ENCODE results near the gene PPP1R10.

Gene PPP1R10

DNA sequence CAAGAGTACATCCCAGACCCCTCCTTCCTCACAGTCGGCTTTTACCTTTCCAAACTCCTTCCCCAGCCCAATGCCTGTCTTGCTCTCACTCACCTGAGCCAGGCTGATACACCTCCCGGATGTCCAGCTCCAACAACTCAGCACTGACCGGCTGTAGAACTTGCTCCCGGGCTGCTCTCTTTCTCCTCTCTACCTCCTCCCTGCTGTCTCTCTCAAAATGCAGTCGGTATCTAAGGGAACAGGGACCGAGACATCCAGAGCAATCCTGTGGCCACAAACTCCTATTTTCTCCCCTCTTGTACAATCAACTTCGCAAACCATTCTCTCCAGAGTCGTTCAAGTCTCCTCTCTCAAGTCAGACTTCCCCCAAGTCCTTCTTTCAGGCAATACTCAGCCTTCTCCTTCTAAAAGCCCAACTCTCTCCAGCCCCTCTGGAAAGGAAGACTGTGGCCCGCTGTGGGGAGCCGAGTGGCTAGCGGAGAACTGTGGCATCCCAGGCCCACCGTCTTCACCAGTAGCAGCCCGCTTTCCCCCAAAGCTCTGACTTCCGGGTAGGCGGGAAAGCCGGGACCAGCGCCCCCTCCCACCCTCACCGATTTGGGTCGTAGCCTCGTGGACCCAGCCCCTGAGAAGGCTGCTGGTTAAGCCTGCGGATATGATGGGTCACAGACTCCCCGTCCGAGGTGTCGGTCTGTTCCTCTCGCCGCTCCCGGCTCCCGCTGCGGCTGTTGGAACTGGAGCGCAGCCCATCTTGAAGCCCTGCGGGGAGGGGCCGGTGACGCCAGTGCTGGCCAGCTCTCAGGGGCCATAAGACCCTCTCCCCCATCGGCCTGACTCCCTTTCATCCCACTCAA, 61.9 kb downstream of the PPP1R10 start:
- no peaks in the 10 kb centered on the region for H3K9me3 ChIP-seq (ENCODE audit: insufficient read depth, low read length)
- peaks cover 29% of the 10 kb centered on the region for H3K79me2 ChIP-seq (ENCODE audit: low read length)
- H3K27me3 ChIP-seq (ENCODE audit: low read depth, low read length): no peaks in the 10 kb centered on the region
- H3K4me1 ChIP-seq (ENCODE audit: low read length): peaks cover 8% of the 10 kb centered on the region
- peak overlapping the region; percentile 99 for H3K9ac ChIP-seq (ENCODE audit: low read length)
- peaks cover 12% of the 10 kb centered on the region for H3K36me3 ChIP-seq (replicated peaks; ENCODE audit: low read depth, low read length)
- H2AFZ ChIP-seq (ENCODE audit: low read depth, low read length): peak overlapping the region; percentile 75
- H3K4me2 ChIP-seq (ENCODE audit: low read length): peak overlapping the region; percentile 87
- H3K27ac ChIP-seq (ENCODE audit: low read length): peak overlapping the region; percentile 92
- peaks cover 4% of the 10 kb centered on the region for H4K20me1 ChIP-seq (ENCODE audit: insufficient read depth, low read length)
- TF ChIP-seq, protein P1, sequence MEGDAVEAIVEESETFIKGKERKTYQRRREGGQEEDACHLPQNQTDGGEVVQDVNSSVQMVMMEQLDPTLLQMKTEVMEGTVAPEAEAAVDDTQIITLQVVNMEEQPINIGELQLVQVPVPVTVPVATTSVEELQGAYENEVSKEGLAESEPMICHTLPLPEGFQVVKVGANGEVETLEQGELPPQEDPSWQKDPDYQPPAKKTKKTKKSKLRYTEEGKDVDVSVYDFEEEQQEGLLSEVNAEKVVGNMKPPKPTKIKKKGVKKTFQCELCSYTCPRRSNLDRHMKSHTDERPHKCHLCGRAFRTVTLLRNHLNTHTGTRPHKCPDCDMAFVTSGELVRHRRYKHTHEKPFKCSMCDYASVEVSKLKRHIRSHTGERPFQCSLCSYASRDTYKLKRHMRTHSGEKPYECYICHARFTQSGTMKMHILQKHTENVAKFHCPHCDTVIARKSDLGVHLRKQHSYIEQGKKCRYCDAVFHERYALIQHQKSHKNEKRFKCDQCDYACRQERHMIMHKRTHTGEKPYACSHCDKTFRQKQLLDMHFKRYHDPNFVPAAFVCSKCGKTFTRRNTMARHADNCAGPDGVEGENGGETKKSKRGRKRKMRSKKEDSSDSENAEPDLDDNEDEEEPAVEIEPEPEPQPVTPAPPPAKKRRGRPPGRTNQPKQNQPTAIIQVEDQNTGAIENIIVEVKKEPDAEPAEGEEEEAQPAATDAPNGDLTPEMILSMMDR (IDR thresholded peaks at IDR 0.05; ENCODE audit: low read depth, low read length): no peak
- TF ChIP-seq EZH2phosphoT487 (IDR thresholded peaks at IDR 0.05; ENCODE audit: low read depth): no peak
- H3K4me3 ChIP-seq (ENCODE audit: low read length): peak overlapping the region; percentile 99

DNA sequence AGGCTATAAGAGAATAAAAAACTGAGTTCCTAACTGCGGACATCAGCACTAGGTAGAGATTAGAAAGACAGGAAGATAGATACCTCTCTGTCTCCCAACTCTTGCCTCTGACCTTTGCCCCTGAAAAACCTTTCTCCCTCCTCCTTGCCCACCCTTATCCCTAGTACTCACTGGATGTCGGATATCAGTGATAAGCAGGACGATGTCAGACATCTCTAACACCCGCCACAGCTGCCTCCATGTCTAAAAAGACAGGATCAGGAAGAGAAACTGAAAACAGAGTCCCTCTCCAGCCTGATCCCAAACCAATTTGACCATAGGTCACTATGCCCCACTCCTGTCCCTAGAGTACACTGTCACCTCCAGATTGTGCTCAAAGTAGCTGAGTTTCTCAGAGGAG, 62.6 kb downstream of the PPP1R10 start:
- Histone ChIP-seq H3K9me3 (ENCODE audit: insufficient read depth, low read length) (no peaks in the 10 kb centered on the region), H3K4me2 (ENCODE audit: low read length) (peak overlapping the region; percentile 87; the same call in 1 of the 2 replicates), H3K36me3 (replicated peaks; ENCODE audit: low read depth, low read length) (peaks cover 12% of the 10 kb centered on the region)

More for the DNA sequence above, 62.6 kb downstream of the PPP1R10 start:
- no peaks in the 10 kb centered on the region for H3K27me3 ChIP-seq (ENCODE audit: low read depth, low read length)
- peaks cover 8% of the 10 kb centered on the region for H3K4me1 ChIP-seq (ENCODE audit: low read length)
- no peak overlapping the region for H3K27ac ChIP-seq (ENCODE audit: low read length)
- no peak for TF ChIP-seq EZH2phosphoT487 (IDR thresholded peaks at IDR 0.05; ENCODE audit: low read depth)
- TF ChIP-seq, protein P1 (IDR thresholded peaks at IDR 0.05; ENCODE audit: low read depth, low read length): no peak
- no peak overlapping the region for H3K4me3 ChIP-seq (ENCODE audit: low read length)
- H4K20me1 ChIP-seq (ENCODE audit: insufficient read depth, low read length): peaks cover 4% of the 10 kb centered on the region
- H3K9ac ChIP-seq (ENCODE audit: low read length): no peak overlapping the region
- peaks cover 24% of the 10 kb centered on the region for H3K79me2 ChIP-seq (ENCODE audit: low read length)
- no peak overlapping the region for H2AFZ ChIP-seq (ENCODE audit: low read depth, low read length)

All from OCI-LY3 (cell line).